HepG2 (cell line): ENCODE results near the gene DHFR. TPM values are rescaled to one million over a fixed set of nuclear protein-coding genes. Genes with fewer than 3 reads are reported as not detected.

Source experiments
- ARID5B ChIP-seq: IDR thresholded peaks from 2 replicates; pipeline ENCODE4 v1.4.0; 2020; ENCODE audit warnings: mild to moderate bottlenecking, missing genetic modification reagents
- CEBPB ChIP-seq: IDR thresholded peaks from 2 replicates; pipeline ENCODE4 v1.6.1; 2011; ENCODE audit warnings: low read depth, low read length, improper control_type of control experiment, borderline replicate concordance
- CEBPG ChIP-seq: IDR thresholded peaks from 2 replicates; pipeline ENCODE4 v1.6.1; 2016
- ISL2 ChIP-seq: sonication (generic); formaldehyde crosslinking; IDR thresholded peaks from 2 replicates; pipeline ENCODE4 v1.5.0; 2020; ENCODE audit warnings: missing genetic modification reagents
- MYC ChIP-seq: sonication (generic); formaldehyde crosslinking; IDR thresholded peaks from 2 replicates; pipeline ENCODE4 v1.9.0; 2021; ENCODE audit warnings: missing genetic modification reagents, borderline replicate concordance
- NFATC3 ChIP-seq: sonication (generic); formaldehyde crosslinking; IDR thresholded peaks from 2 replicates; pipeline ENCODE4 v1.5.1; 2020; ENCODE audit warnings: mild to moderate bottlenecking, missing genetic modification reagents
- NFIC ChIP-seq: IDR thresholded peaks from 2 replicates; pipeline ENCODE4 v1.6.1; 2012; ENCODE audit warnings: mild to moderate bottlenecking, low read length, inconsistent platforms
- SALL1 ChIP-seq: sonication (generic); formaldehyde crosslinking; IDR thresholded peaks from 2 replicates; pipeline ENCODE4 v1.8.0; 2022; ENCODE audit warnings: mild to moderate bottlenecking, missing genetic modification reagents
- YY1 ChIP-seq: IDR thresholded peaks from 2 replicates; pipeline ENCODE4 v1.6.1; 2011; ENCODE audit warnings: low read length, low read depth, moderate library complexity, mild to moderate bottlenecking; ENCODE audit not compliant: insufficient read depth, insufficient replicate concordance
- ZFP1 ChIP-seq: IDR thresholded peaks from 2 replicates; pipeline ENCODE4 v1.6.1; 2016
- ZMYM4 ChIP-seq: sonication (generic); formaldehyde crosslinking; IDR thresholded peaks from 2 replicates; pipeline ENCODE4 v1.8.1; 2023; ENCODE audit warnings: mild to moderate bottlenecking, missing genetic modification reagents
- ZNF232 ChIP-seq: sonication (generic); formaldehyde crosslinking; IDR thresholded peaks from 2 replicates; pipeline ENCODE4 v1.4.0; 2020; ENCODE audit warnings: missing genetic modification reagents, borderline replicate concordance
- ZNF432 ChIP-seq: sonication (generic); formaldehyde crosslinking; IDR thresholded peaks from 2 replicates; pipeline ENCODE4 v1.5.0; 2020; ENCODE audit warnings: missing genetic modification reagents, mild to moderate bottlenecking, borderline replicate concordance
- ZNF646 ChIP-seq: sonication (generic); formaldehyde crosslinking; IDR thresholded peaks from 2 replicates; pipeline ENCODE4 v1.9.0; 2021; ENCODE audit warnings: mild to moderate bottlenecking, missing genetic modification reagents
- polyA plus RNA-seq, 8 experiments: library from polyadenylated mRNA; depleted of rRNA in 3 of 8; stranded (reverse) in 7 of 8; unstranded in 1 of 8; fragments of >200 nt; fragmentation: Illumina TruSeq in 4 of 8; extraction: Trizol in 4 of 8; gene quantifications; 2 replicates each; pipeline versions ENCODE4 v1.2.1 to v1.2.3, GENCODE V29; 2011 to 2016; ENCODE audit warnings: low read depth in 4 of 8, missing spikeins in 1 of 8, mixed read lengths in 1 of 8; ENCODE audit not compliant: insufficient read depth in 1 of 8
- total RNA-seq, 5 experiments: library from RNA; depleted of rRNA; stranded (reverse); fragments of >200 nt; fragmentation: Illumina TruSeq; extraction: Trizol; gene quantifications; 2 replicates each; pipeline ENCODE4 v1.2.3, GENCODE V29; 2016; ENCODE audit warnings: low read depth in 1 of 5

The DHFR gene
- total and polyA plus RNA-seq, 2 of the 13 experiments (the other 11 are each of a cell fraction or from before 2014, with no cell fraction given), result 22.8 to 59.0 TPM

GRCh38 chr5:80668016-80668969, 13.5 kb upstream of the DHFR start (continued):
- TF ChIP-seq ZNF646, result no peak
- no peak for TF ChIP-seq ZNF232 (CRISPR knock-in tag)
- TF ChIP-seq CEBPG (CRISPR knock-in tag), result peak; percentile 14; the same call in 1 of the 2 replicates
- TF ChIP-seq ZMYM4, result 0 out of 2 replicates have a peak, but pooled peaks have one; percentile 53
- TF ChIP-seq MYC (CRISPR knock-in tag), result peak; percentile 29; the same call in 1 of the 2 replicates
- peak; percentile 51; the same call in 1 of the 2 replicates for TF ChIP-seq CEBPB
- no peak for TF ChIP-seq ZFP1 (CRISPR knock-in tag)
- no peak for TF ChIP-seq ISL2 (CRISPR knock-in tag)
- TF ChIP-seq NFATC3 (CRISPR knock-in tag), result no peak
- no peak for TF ChIP-seq ZNF432 (CRISPR knock-in tag)
- TF ChIP-seq NFIC, result no peak
- peak; percentile 58 for TF ChIP-seq SALL1 (CRISPR knock-in tag)
- TF ChIP-seq ARID5B (CRISPR knock-in tag), result 0 out of 2 replicates have a peak, but pooled peaks have one; percentile 23
- no peak for TF ChIP-seq YY1
